ENCODE measurements around the gene CPB2.

DNA sequence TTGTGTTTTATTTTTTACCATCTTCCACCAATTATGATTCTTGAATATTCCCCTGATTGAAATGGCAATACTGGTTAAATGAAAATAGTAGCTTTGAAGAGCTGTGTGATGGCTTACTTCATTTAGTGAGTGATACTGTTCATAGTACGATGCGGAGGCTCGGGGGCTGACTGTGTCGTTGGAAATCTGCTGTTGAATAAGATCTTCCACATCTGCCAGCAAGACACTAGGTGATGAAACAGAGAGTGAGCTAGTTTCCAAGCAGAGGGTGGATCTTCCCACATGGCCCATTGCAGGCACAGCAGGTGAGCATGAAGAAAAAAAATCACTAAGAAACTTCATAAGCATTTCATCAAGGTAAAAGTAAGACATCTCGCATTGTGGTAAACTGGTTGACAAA is 22.5 kb downstream of the CPB2 start:
- TF ChIP-seq EZH2phosphoT487 (IDR thresholded peaks at IDR 0.05; ENCODE audit: insufficient read depth, low read depth) (no peak), EZH2 (IDR thresholded peaks at IDR 0.05; ENCODE audit: insufficient read depth, poor library complexity, severe bottlenecking) (no peak)

Measured in GM23248 (cell line).